Stimulated activated CD4-positive, alpha-beta T cell treated with anti-CD3 and anti-CD28 coated beads, TNF-alpha, amount 100 ng/mL, for 24 hours (primary cell): ENCODE results near the gene RASA3.
"Not testable (repeated sequence)": the region's sequence is repeated elsewhere in the genome, so short reads cannot be mapped to it uniquely, and the experiment has no call there.

Source experiments
- DNase-seq, 3 experiments: peaks; one replicate each; pipeline ENCODE4 v3.0.0-alpha.2; 2020; ENCODE audit warnings: low read depth in 3 of 3

Gene RASA3

DNA sequence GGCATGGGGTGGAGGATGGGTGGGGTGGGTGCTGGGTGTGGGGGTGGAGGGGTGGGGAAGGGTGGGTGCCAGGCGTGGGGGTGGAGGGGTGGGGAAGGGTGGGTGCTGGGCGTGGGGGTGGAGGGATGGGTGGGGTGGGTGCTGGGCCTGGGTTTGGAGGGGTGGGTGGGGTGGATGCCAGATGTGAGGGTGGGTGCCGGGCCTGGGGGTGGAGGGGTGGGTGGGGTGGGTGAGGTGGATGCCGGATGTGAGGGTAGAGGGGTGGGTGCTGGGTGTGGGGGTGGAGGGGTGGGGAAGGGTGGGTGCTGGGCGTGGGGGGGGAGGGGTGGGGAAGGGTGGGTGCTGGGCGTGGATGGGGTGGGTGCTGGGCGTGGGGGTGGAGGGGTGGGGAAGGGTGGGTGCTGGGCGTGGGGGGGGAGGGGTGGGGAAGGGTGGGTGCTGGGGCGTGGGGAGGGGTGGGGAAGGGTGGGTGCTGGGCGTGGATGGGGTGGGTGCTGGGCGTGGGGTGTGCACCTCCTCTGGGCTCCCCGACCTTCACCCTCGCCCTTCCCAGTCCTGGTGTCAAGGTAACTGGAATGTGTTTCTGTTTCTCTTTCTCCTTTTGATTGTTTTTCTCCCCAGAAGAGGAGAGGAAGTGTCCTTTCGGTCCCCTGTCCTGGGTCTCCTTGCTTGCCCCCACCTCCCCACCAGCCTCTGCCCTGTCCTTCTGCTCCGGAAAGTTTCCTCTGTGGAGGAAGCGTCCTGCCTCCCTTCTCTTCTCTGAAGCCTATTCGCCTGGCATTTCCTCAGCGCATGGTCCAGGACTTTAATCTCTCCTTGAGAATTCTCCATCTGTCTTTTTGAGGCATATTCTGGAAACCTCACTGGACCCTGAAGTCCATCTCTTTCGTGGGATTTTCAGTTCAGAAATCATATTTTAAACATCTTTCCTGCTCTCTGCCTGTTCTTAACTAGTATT is 23.8 kb upstream of the RASA3 start:
- no peak for DNase-seq

DNA sequence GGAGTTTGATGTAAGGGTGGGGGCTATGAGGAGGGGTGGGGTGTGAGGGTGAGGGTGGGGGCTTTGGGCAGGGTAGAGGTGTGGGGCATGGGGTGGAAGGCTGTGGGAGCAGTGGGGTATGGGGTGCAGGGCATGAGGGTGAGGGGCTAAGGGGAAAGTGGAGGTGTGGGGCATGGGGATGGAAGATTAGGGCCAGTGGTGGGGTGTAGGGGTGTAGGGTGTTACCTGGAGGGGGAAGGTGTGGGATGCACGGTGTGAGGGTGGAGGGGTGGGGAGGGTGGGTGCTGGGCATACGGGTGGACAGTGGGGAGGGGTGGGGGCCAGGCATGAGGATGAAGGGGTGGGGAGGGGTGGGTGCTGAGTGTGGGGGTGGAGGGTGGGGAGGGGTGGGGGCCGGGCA is 22.9 kb upstream of the RASA3 start:
- no peak for DNase-seq

DNA sequence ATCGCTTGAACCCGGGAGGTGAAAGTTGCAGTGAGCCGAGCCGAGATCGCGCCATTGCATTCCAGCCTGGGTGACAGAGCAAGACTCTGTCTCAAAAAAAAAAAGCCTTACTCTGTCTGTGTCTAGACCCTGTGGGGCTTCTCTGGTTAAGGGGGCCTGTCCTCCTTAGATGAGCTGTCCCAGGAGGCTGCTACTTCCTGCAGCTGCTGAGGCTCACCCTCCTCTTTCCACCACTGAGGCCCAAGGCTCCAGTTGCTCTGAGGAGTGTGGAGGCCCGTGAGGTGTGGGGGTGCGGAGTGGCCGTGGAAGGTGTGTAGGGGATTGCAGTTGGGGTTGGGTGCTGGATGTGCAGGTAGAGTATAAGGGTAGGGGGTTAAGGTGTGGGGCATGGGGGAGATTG is 22.1 kb upstream of the RASA3 start:
- no peak for DNase-seq

DNA sequence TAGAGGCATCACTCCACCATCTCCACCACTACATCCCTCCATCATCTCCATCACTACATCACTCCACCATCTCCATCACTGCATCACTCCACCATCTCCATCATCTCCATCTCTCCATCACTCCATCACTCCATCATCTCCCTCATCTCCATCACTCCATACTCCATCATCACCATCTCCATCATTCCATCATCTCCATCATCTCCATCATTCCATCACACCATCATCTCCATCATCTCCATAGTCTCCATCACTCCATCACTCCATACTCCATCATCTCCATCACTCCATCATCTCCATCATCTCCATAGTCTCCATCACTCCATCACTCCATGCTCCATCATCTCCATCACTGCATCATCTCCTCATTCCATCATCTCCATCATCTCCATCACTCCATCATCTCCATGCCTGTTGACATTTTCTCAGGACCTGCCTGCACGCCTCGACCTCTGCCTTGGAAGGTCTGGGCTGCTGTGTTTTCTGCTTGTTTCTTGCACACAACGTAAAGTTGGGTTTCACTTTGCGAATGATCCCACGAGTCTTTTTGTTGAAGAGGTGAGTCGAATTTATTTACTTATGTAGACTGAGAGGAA is 21.2 kb upstream of the RASA3 start:
- no peak for DNase-seq

DNA sequence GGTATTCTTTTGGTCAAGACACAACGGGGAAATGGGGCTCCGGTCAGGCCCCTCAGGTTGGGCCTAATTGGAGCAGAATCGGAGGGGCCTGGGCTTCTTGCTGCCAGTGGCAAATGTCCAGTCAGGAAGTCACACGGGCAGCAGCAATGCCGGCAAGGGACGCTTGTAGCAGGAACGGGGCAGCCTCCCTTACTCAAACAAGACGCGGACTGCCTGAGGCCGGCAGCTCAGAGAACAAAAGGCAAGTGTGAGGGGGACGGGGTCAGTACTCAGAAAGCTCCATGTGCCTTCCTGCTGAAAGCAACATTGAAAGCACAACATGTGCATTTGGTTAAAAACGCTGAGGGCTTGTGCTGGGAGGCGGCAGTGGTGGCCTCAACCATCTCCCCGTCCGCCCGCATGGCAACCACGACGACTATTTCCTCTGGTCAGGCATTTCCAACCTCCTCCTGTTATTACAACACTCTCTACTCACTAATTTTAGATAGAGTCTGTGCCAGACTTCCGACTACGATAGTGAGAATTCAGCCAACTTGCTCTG is 20.5 kb upstream of the RASA3 start:
- no peak for DNase-seq

DNA sequence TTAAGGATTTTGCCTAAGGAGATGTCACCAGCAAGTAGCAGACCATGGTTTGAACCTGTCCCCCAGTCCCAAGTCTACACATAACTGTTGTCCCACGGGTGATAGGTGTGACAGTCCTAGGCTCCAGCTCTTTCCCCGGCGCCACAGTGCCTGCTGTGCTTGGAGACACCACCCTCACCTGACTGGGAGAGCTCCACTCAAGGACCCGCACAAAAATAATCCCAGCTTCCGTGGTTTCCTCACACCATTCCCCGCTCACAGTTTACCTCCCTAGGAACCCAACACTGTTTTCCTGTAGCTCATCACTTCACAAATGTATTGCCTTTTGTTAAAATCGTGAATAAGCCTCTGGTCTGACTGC is 19.8 kb upstream of the RASA3 start:
- no peak for DNase-seq

DNA sequence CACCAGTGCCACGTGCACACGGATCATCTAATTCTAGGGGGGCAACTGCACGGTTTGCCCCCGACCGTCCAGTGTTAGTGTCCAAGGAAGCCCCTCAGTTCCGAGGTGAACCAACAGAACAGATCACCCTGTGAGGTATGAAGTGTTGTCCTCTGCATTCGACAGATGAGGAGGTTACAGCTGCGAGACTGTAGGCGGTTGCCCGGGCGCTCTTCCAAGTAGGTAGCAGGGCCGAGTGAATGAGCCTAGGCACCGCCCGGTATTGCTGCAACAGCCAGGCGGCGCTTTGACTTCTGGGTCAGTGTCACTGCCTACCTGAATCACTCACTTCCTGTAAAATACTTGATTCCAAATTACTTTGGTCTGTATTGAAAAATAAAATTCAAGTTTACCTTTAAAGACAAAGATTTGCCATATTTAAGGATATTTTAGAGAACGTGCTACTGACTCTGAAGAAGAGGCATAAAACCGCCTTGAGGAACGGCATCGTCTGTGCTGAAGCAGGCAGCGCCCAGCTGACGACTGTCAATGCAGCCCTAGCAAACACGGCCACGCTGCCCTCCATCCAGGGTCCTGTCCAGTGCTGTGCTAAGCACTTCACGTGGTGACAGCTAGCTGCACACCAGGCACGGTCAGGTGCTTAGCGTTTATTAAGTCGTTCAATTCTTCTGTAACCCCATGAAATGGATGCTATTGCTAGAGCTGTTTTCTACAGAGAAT is 19.3 kb upstream of the RASA3 start:
- DNase-seq, result peak in 1 of 3 experiments; percentile 56

DNA sequence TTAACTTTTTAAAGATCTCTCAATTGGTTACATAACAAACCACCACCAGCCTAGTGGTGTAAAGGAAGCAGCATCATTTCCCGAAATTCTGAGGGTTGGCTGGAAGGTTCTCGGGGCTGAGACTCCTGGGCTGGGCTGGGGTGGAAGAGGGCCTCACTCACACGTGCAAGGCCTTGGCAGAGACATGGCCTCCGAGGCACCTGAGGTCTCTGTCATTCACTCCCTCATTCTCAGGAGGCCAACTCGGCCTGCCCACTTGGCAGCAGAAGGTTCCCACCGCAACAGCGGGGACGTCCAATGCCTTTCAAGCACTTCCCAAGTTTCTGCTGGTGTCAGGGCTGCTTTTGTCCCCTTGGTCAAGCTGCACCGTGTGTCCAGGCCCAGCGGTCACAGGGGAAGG is 18.6 kb upstream of the RASA3 start:
- no peak for DNase-seq

DNA sequence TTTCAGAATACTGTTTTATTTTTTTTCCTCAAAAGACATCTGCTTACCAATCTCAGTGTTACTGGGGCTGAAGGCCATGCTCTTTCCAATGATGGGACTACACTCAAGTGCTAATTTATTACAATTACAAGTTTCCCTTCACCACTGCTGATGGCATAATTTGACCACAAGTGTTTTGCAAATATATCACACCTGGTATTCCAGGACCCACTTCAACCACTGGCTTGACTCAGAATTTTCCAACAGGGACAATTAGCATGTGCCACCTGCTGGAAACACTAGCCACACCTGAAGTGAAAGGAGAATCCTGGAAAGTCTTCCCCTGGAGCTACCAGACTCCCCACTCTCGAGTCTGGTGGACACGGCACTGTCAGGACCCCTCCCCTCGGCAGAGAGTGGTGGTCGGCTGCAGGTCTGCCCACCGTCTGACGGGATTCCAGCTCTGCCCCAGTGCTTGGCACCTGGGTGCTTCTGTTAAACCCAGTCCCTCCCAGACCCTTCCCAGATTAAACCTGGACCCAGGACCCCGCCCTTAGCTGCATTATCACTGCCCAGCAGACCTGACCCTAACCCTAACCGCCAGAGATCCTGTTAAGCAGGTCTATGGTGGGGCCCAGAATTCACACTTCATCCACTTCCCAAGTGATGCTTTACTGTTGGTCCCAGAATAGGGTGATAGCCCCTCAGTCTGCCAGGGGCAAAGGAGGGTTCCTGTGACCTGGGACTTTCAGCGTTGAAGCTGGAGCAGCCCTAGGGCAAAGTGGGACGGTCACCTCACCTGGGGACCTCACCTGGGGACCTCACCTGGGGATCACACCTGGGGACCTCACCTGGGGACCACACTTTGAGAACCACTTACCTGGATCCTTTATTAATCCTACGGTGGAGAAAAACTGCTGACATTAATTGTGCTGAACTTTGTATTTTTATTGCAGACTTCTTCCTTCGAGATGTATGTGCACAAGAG is 17.6 kb upstream of the RASA3 start:
- no peak for DNase-seq

DNA sequence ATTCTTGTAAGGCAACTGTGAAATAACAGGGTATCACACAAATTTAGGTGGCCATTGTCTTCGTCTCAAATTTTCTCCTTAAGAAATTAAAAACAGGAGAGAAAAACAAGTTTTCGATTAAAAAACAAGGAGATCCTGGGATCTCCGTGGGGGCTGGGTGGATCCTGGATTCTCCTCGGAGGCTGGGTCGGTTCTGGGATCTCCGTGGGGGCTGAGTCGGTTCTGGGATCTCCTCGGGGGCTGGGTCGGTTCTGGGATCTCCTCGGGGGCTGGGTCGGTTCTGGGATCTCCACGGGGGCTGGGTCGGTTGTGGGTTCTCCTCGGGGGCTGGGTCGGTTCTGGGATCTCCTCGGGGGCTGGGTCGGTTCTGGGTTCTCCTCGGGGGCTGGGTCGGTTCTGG is 16.5 kb upstream of the RASA3 start:
- DNase-seq, result not testable (repeated sequence)

DNA sequence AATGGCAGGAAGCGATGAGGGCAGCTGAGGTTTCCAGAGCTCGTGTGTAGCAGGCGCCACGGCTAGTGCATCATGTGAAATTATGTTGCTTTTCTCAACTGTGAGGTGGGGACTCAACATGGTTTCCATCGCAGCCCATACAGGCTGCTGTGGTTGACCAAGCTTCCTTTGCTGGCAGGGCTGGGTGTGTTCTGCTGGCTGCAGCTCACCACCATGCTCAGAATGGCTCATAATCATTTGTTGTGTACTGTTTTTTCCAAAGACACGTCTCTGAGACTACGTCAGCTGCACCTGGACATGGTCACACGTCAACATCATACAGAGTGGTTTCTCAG is 16.1 kb upstream of the RASA3 start:
- peak in 2 of 3 experiments; percentile 67 to 75 for DNase-seq

DNA sequence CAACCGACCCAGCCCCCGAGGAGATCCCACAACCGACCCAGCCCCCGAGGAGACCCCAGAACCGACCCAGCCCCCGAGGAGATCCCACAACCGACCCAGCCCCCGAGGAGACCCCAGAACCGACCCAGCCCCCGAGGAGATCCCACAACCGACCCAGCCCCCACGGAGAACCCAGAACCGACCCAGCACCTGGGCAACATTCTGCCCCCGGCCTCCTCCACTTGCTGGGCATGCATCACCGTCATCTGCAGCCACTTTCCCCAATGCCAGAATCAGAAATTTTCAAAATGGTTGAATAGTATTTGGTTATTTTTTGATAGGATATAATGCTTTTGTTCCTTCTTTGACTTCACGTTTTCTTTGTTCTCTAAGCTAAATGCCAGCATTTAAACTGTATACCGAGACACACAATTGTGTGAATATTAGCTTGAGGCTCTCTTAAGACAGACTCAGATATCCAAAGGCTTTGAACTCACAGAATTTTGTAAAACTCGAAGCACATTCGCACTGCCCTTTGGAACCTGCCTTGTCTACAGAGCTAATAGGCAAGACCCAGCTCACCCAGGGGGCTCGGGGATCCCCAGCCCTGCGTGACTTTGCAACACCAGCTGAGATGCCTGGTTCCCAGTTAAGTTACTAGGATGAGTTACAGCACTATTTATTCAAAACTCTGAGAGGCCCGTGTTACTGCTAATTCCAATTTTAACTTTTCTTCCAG is 15.5 kb upstream of the RASA3 start:
- DNase-seq, result no peak

DNA sequence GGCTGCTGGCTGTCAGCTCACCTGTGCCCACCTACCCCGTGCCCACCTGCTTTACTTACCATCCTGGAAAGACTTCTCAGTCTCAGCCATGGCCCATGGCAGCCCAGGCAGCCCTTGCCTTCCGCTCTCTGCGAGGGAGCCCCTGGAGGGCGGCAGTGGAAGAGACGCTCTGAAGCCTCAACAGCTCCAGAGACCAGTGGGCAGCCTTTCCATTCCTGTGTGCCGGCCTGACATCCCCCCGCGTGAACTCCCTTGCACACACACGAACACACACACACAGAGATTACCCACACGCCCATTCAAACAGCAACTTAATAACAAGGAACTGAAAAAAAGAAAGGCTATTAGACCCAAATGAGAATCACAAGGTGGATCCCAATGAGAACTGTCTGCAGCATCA is 14.2 kb upstream of the RASA3 start:
- no peak for DNase-seq

DNA sequence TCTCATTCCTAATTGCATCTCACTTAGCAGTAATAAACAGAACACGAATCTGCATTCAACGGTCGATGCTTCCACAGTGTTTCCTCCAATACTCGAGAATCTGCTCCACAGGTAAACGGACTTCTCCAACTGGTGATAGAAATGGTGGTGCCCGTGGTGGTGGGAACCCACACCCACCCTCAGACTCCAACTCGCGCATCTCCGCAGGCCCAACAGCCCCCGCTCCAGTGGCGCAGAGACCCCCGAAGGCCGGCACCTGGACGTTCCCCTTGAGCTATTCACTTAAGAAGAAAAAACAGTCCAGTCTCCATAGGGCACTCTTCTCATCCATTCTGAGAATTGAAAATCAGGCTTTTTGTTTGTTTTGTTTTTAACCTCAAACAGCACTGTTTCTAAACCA is 13.8 kb upstream of the RASA3 start:
- DNase-seq, result no peak

DNA sequence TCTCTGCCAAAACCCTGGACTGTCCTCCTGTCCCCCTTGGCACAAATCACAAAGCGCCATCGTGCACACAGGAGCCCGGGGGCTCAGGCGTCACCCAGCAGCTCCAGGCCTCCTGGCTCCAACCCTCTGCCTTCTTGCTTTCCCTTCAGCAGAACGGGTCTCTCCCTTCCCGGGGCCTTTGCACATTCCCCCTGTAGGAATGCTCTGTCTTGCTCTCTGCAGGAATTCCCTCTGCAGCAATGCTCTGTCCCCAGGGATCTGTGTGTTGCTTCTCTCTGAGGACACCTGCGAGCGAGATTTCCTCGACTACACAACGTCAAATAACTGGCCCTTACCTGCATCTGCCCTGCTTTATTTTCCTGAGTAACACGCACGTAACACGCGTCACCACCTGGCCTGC is 13.3 kb upstream of the RASA3 start:
- DNase-seq, result no peak

DNA sequence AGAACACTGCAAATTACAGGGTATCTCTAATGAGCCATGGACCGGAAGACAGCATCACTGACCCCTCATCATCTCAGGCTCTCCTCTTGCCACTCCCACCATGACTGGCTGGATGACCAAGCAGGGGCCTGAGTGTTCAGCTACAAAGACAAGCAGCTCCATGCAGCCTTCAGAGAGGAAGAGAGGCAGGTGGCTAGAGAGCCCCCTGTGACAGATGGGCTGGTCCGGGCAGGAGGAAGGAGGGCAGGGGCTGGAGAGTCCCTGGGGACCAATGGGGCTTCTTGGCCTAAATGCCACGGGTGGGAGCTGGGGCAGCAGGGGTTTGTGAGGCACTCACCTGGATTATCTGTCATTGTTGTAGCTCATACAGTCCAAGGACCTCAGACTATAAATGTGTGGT is 12.8 kb upstream of the RASA3 start:
- DNase-seq, result no peak

DNA sequence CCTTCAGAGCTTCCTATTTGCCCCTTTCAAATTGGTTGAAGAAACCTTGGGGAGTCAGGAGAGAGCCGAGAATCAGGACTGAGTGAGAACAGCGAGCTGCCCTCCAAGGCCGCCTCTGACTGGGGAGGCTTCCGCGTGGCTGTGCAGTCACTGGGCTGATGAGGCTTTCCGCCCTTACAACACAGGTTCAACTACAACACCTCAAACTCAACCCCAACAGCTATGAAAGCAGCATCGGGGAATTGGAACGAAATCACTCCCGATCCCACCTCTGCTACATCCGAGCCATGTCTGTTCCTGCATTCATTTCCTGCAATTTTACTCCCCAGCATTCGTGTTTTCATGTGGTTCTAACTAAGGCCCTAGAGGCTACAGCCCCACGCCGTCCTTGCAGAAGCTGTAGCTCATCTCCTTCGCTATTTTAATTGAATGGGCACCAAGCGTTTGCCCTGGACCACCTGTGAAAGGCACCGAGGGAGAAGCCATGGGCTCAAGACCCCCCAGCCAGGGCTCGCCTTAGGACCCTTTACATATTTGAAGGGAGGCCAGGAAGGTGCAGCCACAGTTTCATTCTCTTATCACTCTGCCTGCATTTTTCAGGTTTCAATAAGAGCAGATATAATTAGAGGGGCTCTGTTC is 12.3 kb upstream of the RASA3 start:
- DNase-seq, result no peak

DNA sequence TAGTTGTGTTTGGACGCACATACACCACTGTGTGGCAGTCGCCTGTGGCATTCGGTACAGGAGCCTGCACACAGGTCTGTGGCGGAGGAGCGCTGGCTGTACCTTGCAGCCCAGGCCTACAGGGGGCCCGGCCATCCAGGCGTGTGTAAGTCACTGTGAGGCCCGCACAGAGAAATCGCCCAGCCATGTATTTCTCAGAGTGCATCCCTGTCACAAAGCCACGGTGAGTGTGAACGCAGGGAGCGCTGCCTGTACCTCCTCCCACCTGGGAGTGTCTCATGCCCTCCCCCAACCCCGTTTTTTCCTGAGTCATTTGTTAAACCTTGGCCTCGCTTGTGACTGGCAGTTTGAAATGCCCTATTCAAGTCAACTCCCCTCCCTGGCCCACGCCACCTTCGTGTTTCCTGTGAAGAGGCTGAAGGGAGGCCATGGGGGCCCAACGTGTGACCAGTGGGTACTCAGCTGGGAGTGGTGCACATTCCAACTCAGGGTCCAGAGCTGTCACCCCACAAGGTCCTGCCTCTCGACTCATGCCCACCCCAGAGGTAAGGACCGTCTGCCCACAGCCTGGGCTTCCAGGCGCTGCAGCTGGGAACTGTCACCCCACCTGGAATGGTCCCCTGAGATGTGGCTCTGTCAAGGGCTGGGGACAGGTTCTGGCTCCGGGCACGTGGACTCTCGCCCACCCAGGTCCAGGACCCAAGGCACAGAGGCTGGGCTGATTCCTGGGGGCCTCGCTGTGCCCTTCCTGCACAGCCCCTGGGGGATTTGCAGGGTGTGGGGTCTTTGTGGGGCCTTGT is 11.6 kb upstream of the RASA3 start:
- DNase-seq, result no peak
